Body of pancreas (tissue), 4 donors: Measurements from ENCODE around the gene CADM2. TPM values are rescaled to one million over a fixed set of nuclear protein-coding genes. Genes with fewer than 3 reads are reported as not detected.
"Not testable (repeated sequence)": the region's sequence is repeated elsewhere in the genome, so short reads cannot be mapped to it uniquely, and the experiment has no call there.

Source experiments
- ATAC-seq: fragments of 150-250 bp; one replicate; pipeline ENCODE4 v1.9.1; 2016
- DNase-seq, 4 donors: peaks; one replicate each; pipeline ENCODE4 v3.0.0-alpha.2; 2019
- H3K27ac ChIP-seq, 4 donors: fragments of 200-600 bp; sonication (generic); 1 replicate in 3 of 4; 2 replicates in 1 of 4; pipeline versions ENCODE4 v1.5.1 to v1.6.1; 2016 to 2019; ENCODE audit warnings: mild to moderate bottlenecking in 1 of 4, mixed read lengths in 1 of 4, moderate library complexity in 1 of 4
- H3K27me3 ChIP-seq, 2 donors: fragments of 200-600 bp; sonication (generic); one replicate each; pipeline ENCODE4 v1.6.0; 2016; ENCODE audit warnings: mild to moderate bottlenecking in 1 of 2
- H3K36me3 ChIP-seq, 2 donors: fragments of 200-600 bp; sonication (generic); replicated peaks in 1 of 2; 2 replicates each; pipeline ENCODE4 v1.5.1; 2016; ENCODE audit warnings: low read depth in 2 of 2; ENCODE audit not compliant: insufficient read depth in 1 of 2
- H3K4me1 ChIP-seq: fragments of 200-600 bp; sonication (generic); one replicate; pipeline ENCODE4 v1.6.0; 2016
- H3K4me3 ChIP-seq, 2 donors: fragments of 200-600 bp; sonication (generic); 1 replicate in 1 of 2; 2 replicates in 1 of 2; pipeline ENCODE4 v1.5.1; 2016 to 2019
- H3K9me3 ChIP-seq, 3 donors: fragments of 200-600 bp; sonication (generic); 1 replicate in 2 of 3; 2 replicates in 1 of 3; pipeline ENCODE4 v1.5.1; 2016
- POLR2A ChIP-seq, 3 donors: fragments of 450-650 bp; IDR thresholded peaks; one replicate each; pipeline ENCODE4 v1.6.1; 2016; ENCODE audit warnings: antibody characterized with exemption in 3 of 3, mild to moderate bottlenecking in 2 of 3
- WGBS, 2 donors: methylation state at CpG; one replicate each; pipeline ENCODE4 v1.1.5; 2017; 5-methylcytosine and 5-hydroxymethylcytosine counted together
- intact Hi-C: fragments of 100-400 bp; cut with DNase I; formaldehyde crosslinking; loops from one replicate; pipeline ENCODE4 v1.15.1; 2023
- total RNA-seq, 2 donors: library from RNA; depleted of rRNA; stranded (reverse); fragments of >200 nt; gene quantifications; one replicate each; pipeline ENCODE4 v1.1.0, GENCODE V29; 2016
- TF ChIP-seq, protein P1 (sequence below), 7 experiments: fragments of 450-650 bp in 4 of 7; fragments of 200-600 bp in 3 of 7; sonication (generic) in 3 of 7; IDR thresholded peaks; one replicate each; pipeline ENCODE4 v1.5.1; 2016 to 2019; ENCODE audit warnings: antibody characterized with exemption in 7 of 7

CADM2 gene
- total RNA-seq, 2 donors from 2014 or later: 0.26 to 1.3 TPM

DNA sequence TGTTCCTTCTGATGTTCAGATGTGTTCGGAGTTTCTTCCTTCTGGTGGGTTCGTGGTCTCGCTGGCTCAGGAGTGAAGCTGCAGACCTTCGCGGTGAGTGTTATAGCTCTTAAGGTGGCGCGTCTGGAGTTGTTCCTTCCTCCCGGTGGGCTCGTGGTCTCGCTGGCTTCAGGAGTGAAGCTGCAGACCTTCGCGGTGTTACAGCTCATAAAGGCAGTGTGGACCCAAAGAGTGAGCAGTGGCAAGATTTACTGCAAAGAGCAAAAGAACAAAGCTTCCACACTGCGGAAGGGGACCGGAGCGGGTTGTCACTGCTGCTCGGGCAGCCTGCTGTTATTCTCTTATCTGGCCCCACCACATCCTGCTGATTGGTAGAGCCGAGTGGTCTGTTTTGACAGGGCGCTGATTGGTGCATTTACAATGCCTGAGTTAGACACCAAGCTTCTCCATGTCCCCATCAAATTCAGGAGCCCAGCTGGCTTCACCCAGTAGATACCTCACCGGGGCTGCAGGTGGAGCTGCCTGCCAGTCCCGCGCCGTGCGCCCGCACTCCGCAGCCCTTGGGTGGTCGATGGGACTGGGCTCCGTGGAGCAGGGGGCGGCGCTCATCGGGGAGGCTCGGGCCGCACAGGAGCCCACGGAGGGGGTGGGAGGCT, 545.5 kb downstream of the CADM2 start:
- H3K9me3 ChIP-seq, intact Hi-C loops, H3K36me3 ChIP-seq, H3K27me3 ChIP-seq, ATAC-seq, H3K4me1 ChIP-seq, H3K4me3 ChIP-seq: not testable (repeated sequence)
- peak in 2 of 4 donors; percentile 9 to 19 for DNase-seq
- H3K27ac ChIP-seq: peak overlapping the region in 1 of 4 donors; percentile 50
- WGBS, 2 donors: 80 to 87% methylated on average over 27 to 31 of the region's 33 CpGs
- peak in 1 of 3 donors; percentile 4 for TF ChIP-seq POLR2A (IDR thresholded peaks at IDR 0.05)

DNA sequence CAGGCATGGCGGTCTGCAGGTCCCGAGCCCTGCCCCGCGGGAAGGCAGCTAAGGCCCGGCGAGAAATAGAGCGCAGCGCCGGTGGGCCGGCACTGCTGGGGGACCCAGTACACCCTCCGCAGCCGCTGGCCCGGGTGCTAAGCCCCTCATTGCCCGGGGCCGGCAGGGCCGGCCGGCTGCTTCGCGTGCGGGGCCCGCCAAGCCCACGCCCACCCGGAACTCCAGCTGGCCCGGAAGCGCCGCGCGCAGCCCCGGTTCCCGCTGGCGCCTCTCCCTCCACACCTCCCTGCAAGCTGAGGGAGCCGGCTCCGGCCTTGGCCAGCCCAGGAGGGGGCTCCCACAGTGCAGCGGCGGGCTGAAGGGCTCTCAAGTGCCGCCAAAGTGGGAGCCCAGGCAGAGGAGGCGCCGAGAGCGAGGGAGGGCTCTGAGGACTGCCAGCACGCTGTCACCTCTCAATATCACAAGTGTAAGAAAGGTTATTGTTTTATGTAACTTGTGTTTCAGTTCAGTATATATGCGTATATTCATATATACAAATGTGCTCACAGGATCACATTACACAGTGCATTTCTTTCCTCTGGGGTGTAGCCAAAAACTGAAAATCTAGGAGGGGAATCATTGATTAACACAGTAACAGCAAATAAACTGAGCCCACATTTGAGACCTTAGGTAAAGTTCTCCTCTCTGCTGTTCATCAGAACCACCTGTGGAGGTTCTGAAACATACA, 546.2 kb downstream of the CADM2 start:
- H3K4me1 ChIP-seq, intact Hi-C loops, H3K27me3 ChIP-seq, H3K36me3 ChIP-seq, H3K4me3 ChIP-seq, ATAC-seq, H3K9me3 ChIP-seq: not testable (repeated sequence)
- WGBS, 2 donors: 69 to 100% methylated on average over 2 to 28 of the region's 41 CpGs
- peak overlapping the region in 1 of 4 donors; percentile 50 for H3K27ac ChIP-seq
- DNase-seq: peak in 1 of 4 donors; percentile 11

DNA sequence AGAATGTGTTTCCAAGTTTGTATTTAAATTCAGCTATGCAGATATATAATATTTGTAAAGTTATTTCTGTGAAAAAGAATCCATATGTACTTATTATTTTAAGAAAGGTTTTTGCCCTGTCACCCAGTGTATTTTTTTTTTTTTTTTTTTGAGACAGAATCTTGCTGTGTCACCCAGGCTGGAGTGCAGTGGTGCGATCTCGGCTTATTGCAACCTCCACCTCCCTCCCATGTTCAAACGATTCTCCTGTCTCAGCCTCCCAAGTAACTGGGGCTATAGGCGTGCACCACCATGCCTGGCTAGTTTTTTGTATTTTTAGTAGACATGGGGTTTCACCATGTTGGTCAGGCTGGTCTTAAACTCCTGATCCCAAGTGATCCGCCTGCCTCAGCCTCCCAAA, 548.3 kb downstream of the CADM2 start:
- 77 to 82% methylated on average over 5 of the region's 5 CpGs for WGBS, 2 donors
- not testable (repeated sequence) for ATAC-seq, H3K27ac ChIP-seq

DNA sequence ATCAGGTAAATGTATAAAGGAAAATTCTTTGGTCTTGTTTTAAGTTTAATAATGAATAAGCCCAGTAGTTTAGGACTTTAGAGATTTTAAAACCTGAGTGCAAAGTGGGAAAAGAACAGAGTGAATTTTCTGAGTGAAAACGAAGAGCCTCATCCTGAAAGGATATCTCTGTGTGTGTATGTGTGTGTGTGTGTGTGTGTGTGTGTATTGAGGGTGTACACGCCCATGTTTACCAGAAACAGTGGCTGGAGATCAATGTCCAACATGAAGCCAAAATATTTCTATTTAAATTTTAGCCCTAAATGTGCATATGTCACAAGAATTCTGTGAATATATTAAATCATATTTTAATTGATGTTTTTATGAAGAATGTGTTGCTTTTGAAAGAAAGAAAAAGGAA, 549.9 kb downstream of the CADM2 start:
- DNase-seq (no peak), ATAC-seq (no peak)
- no peak overlapping the region for H3K4me3 ChIP-seq
- no peaks in the 10 kb centered on the region for H3K9me3 ChIP-seq
- H3K27ac ChIP-seq: no peak overlapping the region
- WGBS, 2 donors: 46 to 63% methylated on average over 2 of the region's 2 CpGs
- no peak for TF ChIP-seq POLR2A (IDR thresholded peaks at IDR 0.05)
- TF ChIP-seq, protein P1, sequence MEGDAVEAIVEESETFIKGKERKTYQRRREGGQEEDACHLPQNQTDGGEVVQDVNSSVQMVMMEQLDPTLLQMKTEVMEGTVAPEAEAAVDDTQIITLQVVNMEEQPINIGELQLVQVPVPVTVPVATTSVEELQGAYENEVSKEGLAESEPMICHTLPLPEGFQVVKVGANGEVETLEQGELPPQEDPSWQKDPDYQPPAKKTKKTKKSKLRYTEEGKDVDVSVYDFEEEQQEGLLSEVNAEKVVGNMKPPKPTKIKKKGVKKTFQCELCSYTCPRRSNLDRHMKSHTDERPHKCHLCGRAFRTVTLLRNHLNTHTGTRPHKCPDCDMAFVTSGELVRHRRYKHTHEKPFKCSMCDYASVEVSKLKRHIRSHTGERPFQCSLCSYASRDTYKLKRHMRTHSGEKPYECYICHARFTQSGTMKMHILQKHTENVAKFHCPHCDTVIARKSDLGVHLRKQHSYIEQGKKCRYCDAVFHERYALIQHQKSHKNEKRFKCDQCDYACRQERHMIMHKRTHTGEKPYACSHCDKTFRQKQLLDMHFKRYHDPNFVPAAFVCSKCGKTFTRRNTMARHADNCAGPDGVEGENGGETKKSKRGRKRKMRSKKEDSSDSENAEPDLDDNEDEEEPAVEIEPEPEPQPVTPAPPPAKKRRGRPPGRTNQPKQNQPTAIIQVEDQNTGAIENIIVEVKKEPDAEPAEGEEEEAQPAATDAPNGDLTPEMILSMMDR (IDR thresholded peaks at IDR 0.05): no peak
- no peaks in the 10 kb centered on the region for H3K36me3 ChIP-seq
- intact Hi-C loops: no loop called here
- no peaks in the 10 kb centered on the region for H3K4me1 ChIP-seq
- no peaks in the 10 kb centered on the region for H3K27me3 ChIP-seq

More for the DNA sequence above, 548.3 kb downstream of the CADM2 start:
- H3K36me3 ChIP-seq, intact Hi-C loops, H3K9me3 ChIP-seq, H3K4me1 ChIP-seq, DNase-seq, H3K27me3 ChIP-seq, H3K4me3 ChIP-seq: not testable (repeated sequence)

DNA sequence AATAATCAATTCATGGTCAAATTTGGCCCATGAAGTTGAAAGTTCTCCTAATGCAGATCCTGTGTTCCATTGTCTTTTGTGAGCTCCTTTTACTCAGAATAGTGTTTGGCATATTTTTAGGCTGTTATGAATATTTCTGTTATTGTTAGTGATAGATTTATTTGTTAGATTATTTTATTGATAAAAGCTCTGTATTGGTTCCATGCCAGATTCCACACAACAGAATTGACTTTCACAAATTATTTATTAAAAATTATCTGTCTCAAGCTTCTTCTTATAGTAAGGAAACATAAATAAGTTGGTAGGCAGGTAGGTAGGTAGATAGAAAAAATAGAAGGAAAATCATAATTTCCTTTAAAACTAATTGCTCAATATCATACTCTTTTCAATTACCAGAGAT, 557.4 kb downstream of the CADM2 start:
- no peak for DNase-seq
- no peaks in the 10 kb centered on the region for H3K4me1 ChIP-seq
- H3K27ac ChIP-seq: no peak overlapping the region
- ATAC-seq: no peak
- no peak overlapping the region for H3K4me3 ChIP-seq
- intact Hi-C loops: no loop called here
- no peaks in the 10 kb centered on the region for H3K36me3 ChIP-seq
- no peaks in the 10 kb centered on the region for H3K9me3 ChIP-seq
- TF ChIP-seq, protein P1 (IDR thresholded peaks at IDR 0.05): no peak
- no peak for TF ChIP-seq POLR2A (IDR thresholded peaks at IDR 0.05)
- no peaks in the 10 kb centered on the region for H3K27me3 ChIP-seq

DNA sequence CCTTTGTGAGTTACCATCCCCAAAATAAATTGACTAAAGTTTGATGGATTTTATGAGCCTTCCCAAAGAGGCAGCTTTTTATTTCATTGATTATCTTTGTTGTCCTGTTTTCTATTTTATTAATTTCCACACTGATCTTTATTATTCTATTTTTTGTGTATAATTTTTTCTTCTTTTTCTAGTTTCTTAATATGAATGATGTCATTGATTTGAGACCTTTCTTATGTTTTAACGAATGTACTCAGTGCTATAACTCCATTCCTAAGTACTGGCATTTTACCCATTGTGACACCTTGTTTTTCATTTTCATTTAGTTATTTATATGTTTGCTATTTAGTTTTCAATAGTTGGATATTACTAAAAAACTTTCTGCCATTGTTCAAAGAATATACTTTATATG, 565.3 kb downstream of the CADM2 start:
- ATAC-seq: no peak
- WGBS, 2 donors: 68 to 84% methylated on average over 1 of the region's 1 CpG
- H3K27me3 ChIP-seq: no peaks in the 10 kb centered on the region
- no peaks in the 10 kb centered on the region for H3K9me3 ChIP-seq
- no peak for DNase-seq
- TF ChIP-seq, protein P1 (IDR thresholded peaks at IDR 0.05): no peak
- no peak overlapping the region for H3K27ac ChIP-seq
- no peak overlapping the region for H3K4me3 ChIP-seq
- intact Hi-C loops: no loop called here
- no peaks in the 10 kb centered on the region for H3K4me1 ChIP-seq
- no peaks in the 10 kb centered on the region for H3K36me3 ChIP-seq
